ENCODE data around the gene SLC25A23. TPM values are rescaled to one million over a fixed set of nuclear protein-coding genes. Genes with fewer than 3 reads are reported as not detected.
A peak's percentile ranks its signal among the peaks of the same experiment; 100 is the strongest.

Gene SLC25A23
- total and polyA plus RNA-seq, 9 of the 15 experiments (the other 6 are each of a cell fraction or from before 2014, with no cell fraction given) = 6.1 to 72.0 (median 26.6) TPM

GRCh38 chr19:6415591-6416190 is 43.9 kb downstream of the SLC25A23 start:
- Histone ChIP-seq H3K4me1 (replicated peaks in 1 of 2; ENCODE audit: control insufficient read depth in 2 of 2, insufficient read depth in 2 of 2, low read length in 2 of 2) (peaks cover 0 to 57% of the 10 kb centered on the region in 2 experiments; a peak in 2 of 5 replicates), H4K20me1 (replicated peaks; ENCODE audit: control insufficient read depth, insufficient read depth, low read length) (peaks cover 23% of the 10 kb centered on the region; the same call in 1 of the 2 replicates), H3K36me3 (ENCODE audit: control insufficient read depth, insufficient read depth, low read length) (peaks cover 73% of the 10 kb centered on the region; the same call in 2 of the 3 replicates), H3K79me2 (ENCODE audit: control insufficient read depth, insufficient read depth, low read length) (peaks cover 20% of the 10 kb centered on the region), H3K9me3 (replicated peaks; ENCODE audit: control insufficient read depth, insufficient read depth, low read depth, low read length) (no peaks in the 10 kb centered on the region), H3K4me2 (ENCODE audit: insufficient read depth, low read length) (no peak overlapping the region), H2AFZ (ENCODE audit: low read depth, low read length) (no peak overlapping the region), H3K27ac (ENCODE audit: extremely low read depth, low read depth, low read length) (no peak overlapping the region), H3K9ac (ENCODE audit: insufficient read depth in 1 of 2, low read depth in 2 of 2, low read length in 2 of 2) (no peak overlapping the region), H3K9me1 (ENCODE audit: control insufficient read depth, insufficient read depth, low read length) (no peaks in the 10 kb centered on the region), H3K27me3 (ENCODE audit: control insufficient read depth in 2 of 2, insufficient read depth in 2 of 2, low read length in 2 of 2) (no peaks in the 10 kb centered on the region), H3K4me3 (no peak overlapping the region)
- no TSS peak for BruUV-seq (replicated peaks)
- intact Hi-C loops (cut with micrococcal nuclease) = no loop called here
- ATAC-seq (no peak), DNase-seq (ENCODE audit: extremely low read depth in 1 of 4, low spot score in 3 of 4) (peak in 1 of 4 experiments; percentile 22), FAIRE-seq (no peak)
- CTCF ChIA-PET (ENCODE audit: low intra/inter-chr PET ratio) = no interaction called here
- POLR2A ChIA-PET = interaction anchor here (0.6 kb wide), 2 partner anchors 158 to 575 kb away, joined by 3 to 4 read pairs; no protein-coding TSS in a partner anchor
- TF ChIP-seq HNRNPLL (IDR thresholded peaks at IDR 0.05; ENCODE audit: low read depth, low read length, poor library complexity, severe bottlenecking) (no peak), RBFOX2 (IDR thresholded peaks at IDR 0.05; ENCODE audit: low read depth, low read length) (peak; percentile 15; the same call in 1 of the 2 replicates), ZBTB33 (CRISPR knock-in tag; IDR thresholded peaks at IDR 0.05) (0 out of 2 replicates have a peak, but pooled peaks have one; percentile 40), RBM22 (IDR thresholded peaks at IDR 0.05; ENCODE audit: low read depth, low read length, poor library complexity, severe bottlenecking) (peak; percentile 17)
- in situ Hi-C loops (cut with MboI) = no loop called here
- 93% methylated on average over 8 of the region's 32 CpGs for WGBS (ENCODE audit: insufficient coverage, low coverage, missing lambda C conversion rate)

All from K562 (cell line).